ENCODE data around the gene XPNPEP1.

XPNPEP1 gene

DNA sequence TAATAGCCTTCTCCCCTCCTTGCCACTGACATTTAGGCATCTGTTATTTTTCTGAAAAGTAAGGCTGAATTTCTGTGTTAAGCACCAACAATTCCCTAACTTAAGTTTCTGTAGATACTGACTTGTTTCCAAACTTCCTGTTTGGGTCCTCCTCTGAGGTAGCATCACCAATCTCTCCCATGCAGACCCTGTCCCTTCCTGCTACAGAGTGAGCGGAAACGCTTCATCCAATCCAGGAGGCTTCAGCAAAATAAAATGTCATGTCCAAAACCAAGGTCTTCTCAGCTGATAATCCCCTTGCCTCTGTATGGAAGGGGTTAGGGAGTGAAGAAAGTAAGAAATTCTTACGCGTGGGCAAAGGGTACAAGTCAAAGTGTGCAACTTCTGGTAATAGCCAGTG, 29.9 kb downstream of the XPNPEP1 start:
- DNase-seq (ENCODE audit: low read depth), result no peak

GRCh38 chr10:109892931-109893330, 30.4 kb downstream of the XPNPEP1 start:
- no peak for DNase-seq (ENCODE audit: low read depth)

- DNase-seq (ENCODE audit: low read depth), result no peak
These were observed 31.2 kb downstream of the XPNPEP1 start for GRCh38 chr10:109892117-109892516.

DNA sequence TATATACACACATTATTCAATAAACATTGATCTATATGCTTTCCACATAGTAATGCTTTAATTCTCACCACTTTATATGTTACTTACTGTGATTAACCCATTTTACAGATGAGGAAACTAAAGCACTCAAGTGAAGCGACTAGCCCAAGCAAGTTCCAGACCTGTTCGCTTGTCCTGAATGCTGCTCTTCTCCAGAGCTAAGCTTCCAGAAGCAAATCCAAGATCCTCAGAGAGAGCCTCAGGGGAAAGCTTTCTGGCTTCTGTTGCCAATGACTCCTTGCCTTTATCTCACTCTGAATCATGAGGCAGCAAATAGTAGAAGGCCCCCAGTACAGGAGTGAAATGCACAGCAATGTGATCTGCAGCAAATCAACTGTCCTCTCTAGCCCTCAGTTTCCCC, 32.2 kb downstream of the XPNPEP1 start:
- no peak for DNase-seq (ENCODE audit: low read depth)

DNA sequence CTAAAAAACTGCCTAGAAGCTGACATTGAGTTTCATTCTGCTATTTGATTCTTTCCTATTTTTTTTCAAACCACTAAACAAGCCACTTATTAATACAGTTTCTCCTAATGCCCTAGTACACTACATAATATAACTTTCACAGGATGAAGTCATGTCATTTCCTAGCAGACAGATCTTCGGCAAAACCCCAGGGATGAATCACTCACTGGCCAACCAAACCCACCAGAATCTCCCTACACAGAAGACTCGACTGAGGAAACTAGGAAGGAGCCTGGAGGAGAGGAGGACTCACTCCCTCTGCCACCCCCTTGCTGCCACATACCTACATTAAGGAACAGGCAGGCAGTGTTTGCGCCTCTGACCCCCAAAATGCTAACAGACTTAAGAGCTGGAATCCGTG, 33.4 kb downstream of the XPNPEP1 start:
- DNase-seq (ENCODE audit: low read depth), result no peak

DNA sequence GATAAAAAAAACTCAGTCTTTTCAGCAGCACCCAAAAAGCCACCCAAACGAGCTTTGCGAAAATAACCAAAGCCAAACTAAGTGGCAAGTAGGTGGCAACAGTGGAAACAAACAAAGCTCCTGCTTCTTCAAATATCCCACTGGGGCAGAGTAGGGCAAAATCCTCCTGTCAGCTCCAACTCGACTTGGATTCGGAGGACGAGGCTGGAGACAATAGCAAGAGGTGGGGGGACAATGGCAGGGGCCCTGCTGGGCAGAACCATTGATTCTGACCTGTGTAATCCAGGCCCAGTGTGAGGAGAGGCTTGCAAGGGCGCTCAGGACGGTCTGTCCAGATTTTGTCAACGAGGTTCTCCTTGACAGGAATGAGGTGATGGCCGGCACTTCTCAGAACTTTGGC, 35.5 kb downstream of the XPNPEP1 start:
- no peak for DNase-seq (ENCODE audit: low read depth)

GRCh38 chr10:109887243-109887642, 36.1 kb downstream of the XPNPEP1 start:
- DNase-seq (ENCODE audit: low read depth), result no peak

DNA sequence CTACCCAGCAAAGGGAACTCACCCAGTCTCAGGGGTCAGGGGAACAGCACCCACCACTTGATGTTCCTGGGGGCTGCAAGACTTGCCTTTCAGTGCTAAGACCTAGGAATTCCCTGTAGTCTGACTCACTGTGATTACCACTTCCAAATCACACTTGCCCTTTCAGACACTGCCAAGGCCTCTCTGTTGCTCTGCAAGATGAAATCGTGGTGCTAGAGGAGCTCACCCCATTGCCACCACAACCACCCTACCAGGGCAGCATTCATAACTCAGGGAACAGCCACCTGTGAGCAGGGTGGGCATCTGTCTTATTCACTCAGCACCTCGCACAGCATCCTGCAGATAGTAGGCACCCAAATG, 36.5 kb downstream of the XPNPEP1 start:
- no peak for DNase-seq (ENCODE audit: low read depth)

DNA sequence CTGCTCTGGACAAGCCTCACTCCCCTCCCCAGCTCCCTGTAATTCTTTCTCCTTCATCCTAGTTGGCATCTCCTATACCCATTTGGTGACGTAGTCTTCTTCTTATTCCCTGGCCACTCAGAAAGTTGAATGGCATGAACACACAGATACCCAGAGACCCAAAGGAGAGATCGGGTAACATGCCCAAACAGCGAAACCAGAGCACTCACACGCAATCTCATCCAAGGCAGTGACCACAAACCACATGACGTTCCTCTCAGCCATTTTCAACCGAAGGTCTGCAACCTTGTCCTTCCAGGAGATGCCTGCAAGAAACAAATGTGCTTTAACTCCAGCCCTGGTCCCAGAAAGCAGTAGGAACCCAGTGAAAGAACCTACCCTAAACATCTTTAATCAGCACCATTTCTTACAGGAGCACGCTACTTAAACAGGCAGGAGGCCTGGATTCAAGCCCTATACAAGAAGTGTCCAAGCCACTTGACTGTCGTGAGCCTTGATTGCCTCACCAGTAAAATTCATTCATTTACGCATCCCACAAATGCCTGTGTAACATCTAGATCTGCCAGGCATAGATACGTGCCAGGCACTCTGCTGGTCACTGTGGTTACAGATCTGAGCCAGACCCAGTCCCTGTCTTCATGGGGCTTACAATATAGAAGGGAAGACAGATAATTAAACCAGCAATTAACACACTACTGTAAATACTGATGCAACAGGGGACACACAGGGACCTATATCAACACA, 37.1 kb downstream of the XPNPEP1 start:
- DNase-seq (ENCODE audit: low read depth), result no peak

- peak; percentile 76 for DNase-seq (ENCODE audit: low read depth)
These were observed 39.2 kb downstream of the XPNPEP1 start for GRCh38 chr10:109883859-109884771.

DNA sequence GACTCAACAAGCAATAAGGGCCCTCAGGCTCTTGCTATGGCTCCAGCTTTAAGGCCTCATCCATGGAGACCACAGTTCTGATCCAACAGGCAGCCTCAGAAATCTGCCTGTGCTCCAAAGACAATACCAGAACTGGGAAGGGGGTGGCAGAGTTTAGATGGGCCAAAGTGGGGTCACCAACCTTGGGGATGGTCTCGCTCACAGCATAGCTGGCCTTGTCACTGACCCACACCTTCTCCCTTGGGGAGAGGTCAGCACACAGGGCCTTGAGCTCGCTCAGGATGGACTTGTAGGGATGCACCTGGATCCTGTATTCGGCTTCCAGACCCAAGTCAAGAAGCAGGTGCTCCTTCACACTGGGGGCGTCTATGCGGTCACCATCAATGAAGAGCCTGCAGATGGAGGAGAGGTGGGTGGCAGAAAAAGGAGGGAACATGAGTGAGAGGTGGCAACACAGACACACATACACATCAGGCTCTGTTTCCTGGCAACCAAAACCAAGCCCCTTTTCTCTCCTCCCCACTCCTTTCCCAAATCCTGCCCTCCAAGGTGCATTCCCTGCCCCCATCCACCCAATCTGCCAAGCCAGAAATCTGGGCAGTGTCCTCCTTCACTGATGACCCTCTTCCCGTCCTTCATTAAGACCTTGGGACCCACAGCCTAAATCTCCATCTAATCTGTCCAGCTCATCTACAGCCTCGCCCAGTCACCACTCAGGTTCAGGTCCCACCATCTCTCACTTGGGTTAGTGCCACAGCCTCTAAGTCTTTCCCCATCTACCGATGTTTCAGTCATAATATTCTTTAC, 40.9 kb downstream of the XPNPEP1 start:
- no peak for DNase-seq (ENCODE audit: low read depth)

GRCh38 chr10:109881769-109882057, 41.6 kb downstream of the XPNPEP1 start:
- no peak for DNase-seq (ENCODE audit: low read depth)

DNA sequence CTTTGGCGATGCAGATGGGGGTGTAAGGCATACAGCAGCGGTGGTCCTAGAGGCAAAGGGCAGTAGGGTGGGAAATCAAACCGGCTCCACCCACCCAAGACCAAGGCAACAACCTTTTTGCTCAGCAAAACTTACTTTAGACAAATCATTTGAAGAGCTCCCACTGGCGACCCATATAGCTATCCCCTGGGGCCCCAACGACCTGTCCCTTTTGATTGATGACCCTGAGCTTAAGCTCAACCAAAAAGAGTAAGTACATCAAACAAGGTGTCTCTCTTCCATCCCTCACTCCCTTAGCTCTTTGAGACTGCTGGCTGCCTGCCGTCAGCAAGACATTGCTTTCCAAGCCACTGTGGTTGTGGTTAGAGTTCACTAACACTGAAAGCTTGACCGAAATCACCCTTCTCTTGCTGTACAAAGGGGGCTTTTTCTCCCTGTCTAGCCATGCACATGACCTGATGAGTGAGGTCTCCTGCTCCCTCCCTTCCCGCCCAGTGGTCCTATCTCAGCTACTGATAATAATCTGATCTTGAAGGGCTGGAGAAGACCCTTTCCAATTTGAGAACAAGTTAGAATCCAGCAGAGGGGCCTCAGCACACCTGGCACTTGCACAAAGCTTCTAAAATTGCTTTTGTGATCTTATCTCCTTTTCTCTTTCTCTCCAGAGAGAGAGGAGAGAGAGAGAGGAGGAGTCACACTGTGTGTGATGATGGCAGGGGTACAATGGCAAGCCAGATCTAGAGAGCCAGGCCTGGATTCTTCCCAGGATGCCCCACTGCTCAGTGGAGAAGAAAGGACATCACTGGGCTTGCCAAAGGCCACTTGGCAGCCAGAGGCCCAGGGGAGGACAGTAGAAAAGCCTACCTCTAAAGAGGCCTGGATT, 42.2 kb downstream of the XPNPEP1 start:
- no peak for DNase-seq (ENCODE audit: low read depth)

DNA sequence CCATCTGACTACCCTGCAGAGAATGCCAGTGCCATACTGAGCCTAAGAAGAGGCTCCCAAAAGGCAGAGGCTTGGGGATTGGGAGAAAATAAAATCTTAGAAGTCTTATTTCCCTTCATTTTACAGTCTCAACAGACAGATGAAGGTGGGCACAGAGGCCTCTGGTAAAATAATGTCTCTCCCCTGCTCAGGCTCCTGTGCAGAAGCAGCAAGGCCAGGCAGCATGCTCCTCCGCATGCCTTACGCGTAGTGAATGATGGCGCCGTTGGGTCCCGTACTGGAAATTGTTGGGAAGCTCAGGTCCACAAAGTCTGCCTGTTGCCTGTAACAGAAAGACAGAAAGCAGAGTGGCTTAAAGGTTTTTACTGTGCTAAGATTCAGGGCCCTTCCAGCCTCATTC, 45.8 kb downstream of the XPNPEP1 start:
- no peak for DNase-seq (ENCODE audit: low read depth)

- DNase-seq (ENCODE audit: low read depth), result no peak
These were observed 47.2 kb downstream of the XPNPEP1 start for GRCh38 chr10:109875828-109876821.

GRCh38 chr10:109875151-109875568, 48.2 kb downstream of the XPNPEP1 start:
- DNase-seq (ENCODE audit: low read depth), result no peak

GRCh38 chr10:109871476-109871875, 51.8 kb downstream of the XPNPEP1 start:
- DNase-seq (ENCODE audit: low read depth), result no peak

DNA sequence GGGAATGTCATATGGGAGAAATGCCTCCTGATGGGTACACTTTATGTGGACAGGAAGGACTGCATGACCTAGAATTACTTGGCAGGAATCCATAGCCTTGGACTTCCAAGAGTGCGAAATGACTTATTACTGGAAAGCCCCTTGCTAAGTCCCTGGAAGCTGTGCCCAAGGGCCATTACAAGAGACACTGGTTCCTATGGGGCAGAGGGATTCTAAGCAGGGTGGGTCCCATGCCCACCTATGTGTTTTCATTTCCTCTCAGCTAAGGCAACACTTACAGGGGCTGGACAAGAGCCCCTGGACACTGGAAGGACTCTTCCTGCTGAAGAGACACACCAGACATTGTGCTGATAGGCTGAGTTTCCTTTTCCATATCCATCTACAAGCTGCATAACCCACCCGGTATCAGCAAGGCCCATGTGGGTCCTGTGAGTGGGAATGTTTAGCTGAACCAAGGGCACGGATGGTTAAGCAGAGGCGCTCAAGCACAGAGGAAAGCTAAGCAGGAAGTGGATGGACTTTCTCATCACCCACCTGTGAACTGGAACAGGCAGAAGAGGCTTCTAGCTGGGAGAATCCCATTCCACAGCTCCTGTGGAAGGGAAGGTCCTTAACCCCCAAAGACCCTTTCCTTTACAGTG, 56.2 kb downstream of the XPNPEP1 start:
- DNase-seq (ENCODE audit: low read depth), result no peak

- no peak for DNase-seq (ENCODE audit: low read depth)
These were observed 56.9 kb downstream of the XPNPEP1 start for GRCh38 chr10:109866168-109866994.
